ENCODE measurements around the gene INO80E.
"Not testable (repeated sequence)": the region's sequence is repeated elsewhere in the genome, so short reads cannot be mapped to it uniquely, and the experiment has no call there.

INO80E gene, protein sequence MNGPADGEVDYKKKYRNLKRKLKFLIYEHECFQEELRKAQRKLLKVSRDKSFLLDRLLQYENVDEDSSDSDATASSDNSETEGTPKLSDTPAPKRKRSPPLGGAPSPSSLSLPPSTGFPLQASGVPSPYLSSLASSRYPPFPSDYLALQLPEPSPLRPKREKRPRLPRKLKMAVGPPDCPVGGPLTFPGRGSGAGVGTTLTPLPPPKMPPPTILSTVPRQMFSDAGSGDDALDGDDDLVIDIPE

GRCh38 chr16:29995911-29996765 is at the start of gene INO80E:
Gene INO80E, plus strand, starts transcription at chr16:29996241. Its CDS starts 70 bp downstream, at chr16:29996311.
- DNase-seq (ENCODE audit: low read depth, low spot score), result peak; percentile 98

DNA sequence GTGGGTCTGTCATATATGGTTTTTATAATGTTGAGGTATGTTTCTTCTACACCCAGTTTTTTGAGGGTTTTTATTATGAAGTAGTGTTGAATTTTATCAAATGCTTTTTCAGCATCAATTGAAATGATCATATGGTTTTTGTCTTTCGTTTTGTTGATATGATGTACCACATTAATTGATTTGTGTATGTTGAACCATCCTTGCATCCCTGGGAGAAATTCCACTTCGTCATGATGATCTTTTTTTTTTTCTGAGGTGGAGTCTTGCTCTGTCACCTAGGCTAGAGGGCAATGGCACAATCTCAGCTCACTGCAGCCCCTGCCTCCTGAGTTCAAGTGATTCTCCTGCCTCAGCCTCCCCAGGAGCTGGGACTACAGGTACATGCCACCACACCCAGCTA is 48.1 kb upstream of the INO80E start:
- no peak for DNase-seq (ENCODE audit: low read depth, low spot score)

DNA sequence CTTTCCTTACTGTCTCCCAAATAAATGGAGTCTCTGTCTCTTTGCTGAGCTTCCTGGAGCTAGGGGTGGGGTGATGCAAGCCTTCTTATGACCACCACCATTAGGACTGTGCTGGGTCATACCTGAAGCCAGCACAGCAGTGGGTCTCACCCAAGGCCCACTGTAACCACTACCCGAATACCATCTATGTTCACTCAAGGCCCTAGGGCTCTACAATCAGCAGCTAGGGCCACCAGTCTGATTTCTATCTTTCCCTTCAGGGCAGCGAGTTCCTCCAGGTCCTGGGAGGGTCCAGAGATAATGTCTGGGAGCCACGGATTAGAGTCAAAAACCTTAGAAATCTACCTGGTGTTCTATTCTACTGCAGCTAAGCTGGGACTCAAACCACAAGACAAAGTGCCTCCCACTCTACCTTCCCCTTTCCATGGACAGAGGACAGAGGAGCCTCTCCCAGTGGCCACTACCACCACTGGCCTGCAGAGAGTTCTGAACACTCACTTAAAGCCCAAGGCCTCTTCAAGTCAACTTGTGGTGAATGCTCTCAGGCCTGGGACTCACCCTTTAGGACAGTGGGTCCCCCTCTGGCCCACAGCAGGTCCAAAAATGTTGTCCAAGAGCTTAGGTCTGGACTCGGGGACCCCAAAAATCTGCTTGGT is 45.1 kb upstream of the INO80E start:
- DNase-seq (ENCODE audit: low read depth, low spot score), result no peak

GRCh38 chr16:29951625-29952365 is 44.2 kb upstream of the INO80E start:
- no peak for DNase-seq (ENCODE audit: low read depth, low spot score)

- DNase-seq (ENCODE audit: low read depth, low spot score), result no peak
These were observed 37.3 kb upstream of the INO80E start for GRCh38 chr16:29958756-29959155.

DNA sequence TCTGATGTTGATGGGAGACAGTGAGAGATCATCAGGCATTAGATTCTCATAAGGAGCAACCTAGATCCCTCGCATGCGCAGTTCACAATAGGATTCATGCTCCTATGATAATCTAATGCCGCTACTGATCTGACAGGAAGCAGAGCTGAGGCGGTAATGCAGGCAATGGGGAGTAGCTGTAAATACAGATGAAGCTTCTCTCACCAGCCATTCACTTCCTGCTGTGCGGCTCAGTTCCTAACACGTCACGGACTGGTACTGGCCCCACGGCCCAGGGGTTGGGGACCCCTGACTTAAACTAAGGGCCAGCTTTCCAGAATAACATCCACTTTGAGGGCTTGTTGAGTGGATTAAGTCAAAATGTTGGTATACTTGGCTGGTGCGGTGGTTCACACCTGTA is 36.7 kb upstream of the INO80E start:
- DNase-seq (ENCODE audit: low read depth, low spot score), result no peak

DNA sequence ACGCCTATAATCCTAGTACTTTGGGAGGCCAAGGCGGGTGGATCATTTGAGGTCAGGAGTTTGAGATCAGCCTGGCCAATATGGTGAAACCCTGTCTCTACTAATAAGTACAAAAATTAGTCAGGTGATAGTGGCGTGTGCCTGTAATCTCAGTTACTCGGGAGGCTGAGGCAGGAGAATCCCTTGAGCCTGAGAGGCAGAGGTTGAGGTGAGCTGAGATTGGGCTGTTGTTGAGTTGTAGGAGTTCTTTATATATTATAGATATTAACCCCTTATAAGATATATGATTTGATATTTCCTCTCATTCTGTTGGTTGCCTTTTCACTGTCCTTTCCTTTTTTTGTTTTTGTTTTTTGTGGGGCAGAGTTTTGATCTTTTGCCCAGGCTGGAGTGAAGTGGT is 36.2 kb upstream of the INO80E start:
- not testable (repeated sequence) for DNase-seq (ENCODE audit: low read depth, low spot score)

GRCh38 chr16:29961127-29961478 is 34.9 kb upstream of the INO80E start:
- no peak for DNase-seq (ENCODE audit: low read depth, low spot score)

DNA sequence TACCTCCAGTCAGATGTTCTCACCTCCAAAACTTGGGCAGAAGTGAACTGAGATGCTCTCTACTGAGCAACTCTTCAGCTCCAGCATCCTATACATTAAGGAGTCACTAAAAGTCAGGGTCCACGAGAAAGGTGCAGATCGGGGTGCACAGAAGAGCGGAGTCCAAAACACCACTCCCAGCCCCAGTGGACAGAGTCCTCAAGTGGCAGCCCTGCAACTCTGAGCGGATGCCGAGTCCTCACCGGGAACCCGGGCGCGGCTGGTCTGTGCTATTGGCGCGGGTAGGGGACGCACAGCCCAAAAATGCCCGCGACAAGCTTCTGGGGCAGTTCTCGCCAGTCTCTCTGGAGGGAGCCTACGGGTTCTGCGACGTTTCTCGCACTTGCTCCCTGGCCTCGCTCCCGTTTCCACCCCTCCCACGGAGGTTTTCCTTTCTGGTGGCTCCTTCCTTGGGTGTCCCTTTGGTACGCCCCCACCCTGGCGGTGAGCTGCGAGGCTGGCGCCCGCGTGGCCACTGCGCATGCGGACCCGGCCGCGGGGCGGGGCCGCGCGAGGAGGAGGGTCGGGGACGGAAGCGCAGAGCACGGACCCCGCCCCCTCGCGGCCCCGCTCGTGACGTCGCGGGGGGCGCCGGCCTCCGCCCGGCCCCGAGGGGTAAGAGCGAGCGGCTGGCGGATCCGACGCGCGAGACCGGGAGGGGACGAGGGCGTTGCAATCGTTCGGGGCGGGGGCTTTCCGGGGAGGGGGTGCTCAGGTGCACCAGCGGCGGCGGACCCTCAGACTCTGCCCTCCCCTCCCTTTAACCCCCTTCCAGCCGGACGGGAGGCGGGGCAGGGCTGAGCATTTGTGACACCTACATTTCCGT is 34.3 kb upstream of the INO80E start, which contains the start of gene TMEM219:
Gene TMEM219, plus strand, starts transcription at position 601 of the 865 bp plus-strand sequence. CDS start 1,065 bp downstream, outside the sequence.
- peak; percentile 83 for DNase-seq (ENCODE audit: low read depth, low spot score)

DNA sequence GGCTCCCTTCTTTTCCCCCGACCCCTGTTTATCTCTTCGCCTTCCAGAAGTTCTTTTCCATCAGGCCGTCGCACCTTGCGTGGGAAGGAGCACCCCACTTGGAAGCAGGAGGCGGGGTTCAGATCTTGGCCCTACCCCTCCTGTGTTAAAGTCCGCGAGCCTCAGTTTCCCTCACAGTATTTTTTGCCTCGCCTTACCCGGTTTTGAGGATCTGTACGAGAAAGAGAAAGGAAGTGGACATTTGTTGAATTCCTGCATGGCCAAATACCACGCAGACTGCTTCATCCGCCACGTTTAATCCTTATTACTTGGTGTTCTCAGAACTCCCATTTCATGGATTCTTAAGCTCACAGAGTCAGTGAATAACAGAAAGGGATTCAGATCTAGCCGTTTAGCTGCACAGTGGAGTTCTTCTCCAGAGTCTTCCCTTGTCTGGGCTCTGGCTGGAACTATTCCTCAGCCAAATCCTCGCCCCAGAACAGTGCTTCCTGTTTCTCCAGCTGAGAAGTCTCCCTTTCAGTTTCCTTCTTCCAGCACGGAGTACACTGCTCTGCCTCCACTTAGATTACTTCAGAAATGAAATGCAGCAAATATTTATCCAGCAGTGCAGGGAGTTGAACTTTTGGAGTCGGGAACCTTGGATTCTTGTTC is 33.6 kb upstream of the INO80E start:
- DNase-seq (ENCODE audit: low read depth, low spot score), result no peak

DNA sequence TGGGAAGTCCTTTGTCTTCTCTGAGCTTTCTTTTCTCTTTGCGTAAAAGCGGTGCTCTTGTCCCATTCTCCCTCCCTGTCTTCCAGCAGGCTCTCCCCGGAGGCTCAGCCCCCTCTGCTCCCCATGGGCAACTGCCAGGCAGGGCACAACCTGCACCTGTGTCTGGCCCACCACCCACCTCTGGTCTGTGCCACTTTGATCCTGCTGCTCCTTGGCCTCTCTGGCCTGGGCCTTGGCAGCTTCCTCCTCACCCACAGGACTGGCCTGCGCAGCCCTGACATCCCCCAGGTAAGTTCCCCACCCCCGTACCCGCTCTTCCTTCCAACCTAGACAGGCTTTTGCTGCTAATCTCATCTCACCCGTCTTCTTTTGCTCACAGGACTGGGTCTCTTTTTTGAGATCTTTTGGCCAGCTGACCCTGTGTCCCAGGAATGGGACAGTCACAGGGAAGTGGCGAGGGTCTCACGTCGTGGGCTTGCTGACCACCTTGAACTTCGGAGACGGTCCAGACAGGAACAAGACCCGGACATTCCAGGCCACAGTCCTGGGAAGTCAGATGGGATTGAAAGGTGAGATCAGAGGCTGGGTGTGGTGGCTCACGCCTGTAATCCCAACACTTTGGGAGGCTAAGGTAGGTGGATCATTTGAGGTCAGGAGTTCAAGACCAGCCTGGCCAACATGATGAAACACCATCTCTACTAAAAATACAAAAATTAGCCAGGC is 32.9 kb upstream of the INO80E start:
- DNase-seq (ENCODE audit: low read depth, low spot score), result no peak

- no peak for DNase-seq (ENCODE audit: low read depth, low spot score)
These were observed 27.8 kb upstream of the INO80E start for GRCh38 chr16:29968205-29968604.

- DNase-seq (ENCODE audit: low read depth, low spot score), result no peak
These were observed 24.7 kb upstream of the INO80E start for GRCh38 chr16:29971304-29971703.

- DNase-seq (ENCODE audit: low read depth, low spot score), result no peak
These were observed 23.5 kb upstream of the INO80E start for GRCh38 chr16:29972500-29972899.

DNA sequence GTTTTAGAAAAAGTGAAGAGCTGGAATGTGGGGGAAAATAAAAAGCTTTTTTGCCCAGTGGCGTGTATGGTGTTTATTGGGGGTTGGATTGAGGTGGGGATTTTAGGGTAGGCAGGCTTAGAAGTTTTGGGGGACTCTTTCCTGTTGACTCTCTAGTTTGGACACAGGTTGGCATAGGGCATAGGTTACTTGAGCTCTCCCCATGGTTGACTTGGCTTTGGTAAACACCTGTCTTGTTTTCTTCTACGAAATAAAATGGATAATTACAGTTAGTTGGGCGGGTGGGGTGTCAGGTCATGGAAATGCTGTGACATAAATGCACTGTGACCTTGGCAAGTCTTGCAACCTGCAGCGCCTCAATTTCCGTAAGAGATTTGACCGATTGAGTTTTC is 23.1 kb upstream of the INO80E start:
- DNase-seq (ENCODE audit: low read depth, low spot score), result no peak

GRCh38 chr16:29973384-29974246 is 22.4 kb upstream of the INO80E start, which contains the start of gene TAOK2:
Gene TAOK2, plus strand, starts transcription at chr16:29973868. Its CDS starts 3,905 bp downstream, at chr16:29977773.
- DNase-seq (ENCODE audit: low read depth, low spot score), result peak; percentile 95

DNA sequence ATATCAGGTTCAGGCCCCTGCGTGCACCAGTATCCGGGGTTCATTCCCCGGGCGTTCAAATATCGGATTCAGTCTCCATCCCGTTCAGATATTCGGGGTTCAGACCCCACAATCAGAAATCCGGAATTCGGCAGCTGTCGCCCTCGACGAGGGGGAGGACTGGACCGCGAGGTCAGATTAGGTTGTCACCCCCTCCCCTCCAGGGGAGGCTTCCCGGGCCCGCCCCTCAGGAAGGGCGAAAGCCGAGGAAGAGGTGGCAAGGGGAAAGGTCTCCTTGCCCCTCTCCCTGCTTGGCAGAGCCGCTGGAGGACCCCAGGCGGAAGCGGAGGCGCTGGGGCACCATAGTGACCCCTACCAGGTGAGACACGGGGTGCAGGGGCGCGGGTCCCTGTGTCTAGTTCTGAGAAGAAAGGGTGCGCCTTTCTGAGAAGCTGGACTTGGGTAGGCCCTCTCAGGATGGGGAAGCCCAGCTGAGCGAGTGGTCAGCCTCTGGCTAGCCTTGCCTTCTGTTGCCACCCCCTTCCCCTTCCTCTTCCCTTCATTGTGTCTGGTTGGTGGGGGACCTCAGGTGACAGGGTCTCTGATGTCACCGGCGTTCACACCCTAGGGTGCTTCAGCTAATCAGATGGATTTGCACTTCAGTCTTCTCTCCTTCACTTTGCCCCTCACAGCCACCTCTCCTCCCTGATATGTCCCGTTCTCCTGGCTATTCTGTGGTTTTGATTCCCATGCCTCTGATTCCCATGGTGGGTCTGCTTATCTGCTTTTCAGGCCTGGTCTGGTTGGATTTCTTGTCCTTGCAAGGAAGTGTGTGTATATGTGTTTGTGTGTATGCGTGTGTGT is 21.5 kb upstream of the INO80E start:
- DNase-seq (ENCODE audit: low read depth, low spot score), result no peak

DNA sequence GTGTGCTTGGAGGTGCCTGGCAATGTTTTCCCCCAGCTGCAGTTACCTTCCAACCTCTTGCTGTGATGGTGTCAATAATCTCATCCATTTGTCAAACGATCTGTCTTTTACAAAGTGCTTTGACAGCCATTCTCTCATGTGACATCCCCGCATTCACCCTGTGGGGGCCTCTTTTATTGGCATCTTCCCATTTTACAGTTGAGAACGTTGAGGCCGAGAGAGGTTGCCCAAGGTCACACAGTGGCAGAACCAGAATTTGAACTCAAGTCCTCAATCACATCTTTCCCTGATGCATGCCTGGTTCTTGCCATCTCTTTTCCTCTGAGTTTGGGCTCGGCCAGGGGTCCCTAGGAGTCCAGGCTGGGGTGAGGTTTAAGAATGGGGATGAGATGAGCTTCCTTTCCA is 20.9 kb upstream of the INO80E start:
- DNase-seq (ENCODE audit: low read depth, low spot score), result no peak

Data from activated naive CD8-positive, alpha-beta T cell treated with anti-CD3 and anti-CD28 coated beads, Interleukin-2, amount 50 U/mL, for 16 hours (primary cell).